GM12878 (cell line): ENCODE measurements around the gene SOST.

Experiments
- RAD21 ChIP-seq: IDR thresholded peaks from 2 replicates; pipeline ENCODE4 v1.6.1; 2011; ENCODE audit warnings: mild to moderate bottlenecking, low read depth, low read length, moderate library complexity; ENCODE audit not compliant: insufficient read depth
- TF ChIP-seq, protein P1 (sequence below), 3 experiments: IDR thresholded peaks in 2 of 3; conservative IDR thresholded peaks in 1 of 3; 2 replicates each; pipeline ENCODE4 v1.5.1; 2011; ENCODE audit warnings: low read depth in 3 of 3, low read length in 3 of 3, mild to moderate bottlenecking in 3 of 3, control low read depth in 2 of 3, moderate library complexity in 2 of 3, inconsistent platforms in 1 of 3, mixed read lengths in 1 of 3; ENCODE audit not compliant: control insufficient read depth in 2 of 3, insufficient read depth in 1 of 3; ENCODE audit errors: extremely low read depth in 1 of 3

DNA sequence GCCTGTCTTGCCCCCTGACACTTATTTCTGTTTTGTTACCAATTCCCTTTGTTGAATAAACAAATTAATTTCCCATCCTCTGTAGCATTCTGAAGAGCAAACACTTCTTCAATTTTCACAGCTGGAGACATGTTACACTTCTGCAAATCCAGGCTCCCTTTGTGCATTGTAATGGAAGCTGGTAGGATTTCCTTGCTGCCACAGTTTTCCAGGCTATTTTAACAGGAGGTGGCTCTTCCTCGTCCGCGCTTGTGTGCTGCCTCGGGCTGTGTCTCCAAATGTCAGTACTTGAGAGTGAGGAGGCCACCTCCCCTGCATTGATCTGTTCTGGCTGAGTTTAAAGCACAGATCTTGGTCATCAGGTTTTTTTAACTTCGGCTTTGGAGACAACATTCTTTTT lies 40.0 kb downstream of the SOST start:
- TF ChIP-seq, protein P1, sequence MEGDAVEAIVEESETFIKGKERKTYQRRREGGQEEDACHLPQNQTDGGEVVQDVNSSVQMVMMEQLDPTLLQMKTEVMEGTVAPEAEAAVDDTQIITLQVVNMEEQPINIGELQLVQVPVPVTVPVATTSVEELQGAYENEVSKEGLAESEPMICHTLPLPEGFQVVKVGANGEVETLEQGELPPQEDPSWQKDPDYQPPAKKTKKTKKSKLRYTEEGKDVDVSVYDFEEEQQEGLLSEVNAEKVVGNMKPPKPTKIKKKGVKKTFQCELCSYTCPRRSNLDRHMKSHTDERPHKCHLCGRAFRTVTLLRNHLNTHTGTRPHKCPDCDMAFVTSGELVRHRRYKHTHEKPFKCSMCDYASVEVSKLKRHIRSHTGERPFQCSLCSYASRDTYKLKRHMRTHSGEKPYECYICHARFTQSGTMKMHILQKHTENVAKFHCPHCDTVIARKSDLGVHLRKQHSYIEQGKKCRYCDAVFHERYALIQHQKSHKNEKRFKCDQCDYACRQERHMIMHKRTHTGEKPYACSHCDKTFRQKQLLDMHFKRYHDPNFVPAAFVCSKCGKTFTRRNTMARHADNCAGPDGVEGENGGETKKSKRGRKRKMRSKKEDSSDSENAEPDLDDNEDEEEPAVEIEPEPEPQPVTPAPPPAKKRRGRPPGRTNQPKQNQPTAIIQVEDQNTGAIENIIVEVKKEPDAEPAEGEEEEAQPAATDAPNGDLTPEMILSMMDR (IDR thresholded peaks at IDR 0.05 in 2 of 3, conservative IDR thresholded peaks at IDR 0.05 in 1 of 3; ENCODE audit: control insufficient read depth in 2 of 3, extremely low read depth in 1 of 3, insufficient read depth in 1 of 3, low read depth in 3 of 3, low read length in 3 of 3) = no peak
- no peak for TF ChIP-seq RAD21
